Fibroblast of lung (primary cell): Measurements from ENCODE around the gene TARP.

Experiments
- CTCF ChIP-seq, 2 donors: IDR thresholded peaks in 1 of 2; conservative IDR thresholded peaks in 1 of 2; 1 replicate in 1 of 2; 2 replicates in 1 of 2; pipeline ENCODE4 v1.5.1; 2011 to 2012; ENCODE audit warnings: low read length in 2 of 2, control low read depth in 1 of 2, inconsistent platforms in 1 of 2, low read depth in 1 of 2, mild to moderate bottlenecking in 1 of 2
- EZH2 ChIP-seq: IDR thresholded peaks from 2 replicates; pipeline ENCODE4 v1.5.1; 2012; ENCODE audit warnings: low read length, control low read depth, mild to moderate bottlenecking; ENCODE audit errors: missing control alignments

- TF ChIP-seq CTCF (conservative IDR thresholded peaks at IDR 0.05 in 1 of 2, IDR thresholded peaks at IDR 0.05 in 1 of 2; ENCODE audit: low read depth in 1 of 2, low read length in 2 of 2) (no peak), EZH2 (no peak)
Measured at GRCh38 chr7:38291650-38292049, 18.2 kb upstream of the TARP start.
